Left lung (tissue), 10 donors: ENCODE data around the gene TSNAX. TPM values are rescaled to one million over a fixed set of nuclear protein-coding genes. Genes with fewer than 3 reads are reported as not detected.

Experiments
- ATAC-seq: fragments of 200-7000 bp; cut with Tn5 transposase; one replicate; pipeline ENCODE4 v1.9.1; 2020; ENCODE audit warnings: moderate library complexity
- DNase-seq, 4 donors: peaks; one replicate each; pipeline ENCODE4 v3.0.0-alpha.2; 2013 to 2020
- H3K27ac ChIP-seq, 2 donors: fragments of 200-600 bp; sonication (generic) in 1 of 2; one replicate each; pipeline versions ENCODE4 v1.5.0 to v1.8.0; 2020 to 2021
- H3K27me3 ChIP-seq, 2 donors: fragments of 200-600 bp; sonication (generic) in 1 of 2; one replicate each; pipeline versions ENCODE4 v1.5.0 to v1.8.0; 2020 to 2021
- H3K36me3 ChIP-seq, 2 donors: fragments of 200-600 bp; sonication (generic) in 1 of 2; one replicate each; pipeline versions ENCODE4 v1.5.0 to v1.8.0; 2020 to 2021
- H3K4me1 ChIP-seq, 2 donors: fragments of 200-600 bp; one replicate each; pipeline ENCODE4 v1.8.0; 2021
- H3K4me3 ChIP-seq, 2 donors: fragments of 200-600 bp; sonication (generic) in 1 of 2; one replicate each; pipeline versions ENCODE4 v1.5.0 to v1.8.0; 2020 to 2021; ENCODE audit warnings: mild to moderate bottlenecking in 1 of 2
- H3K9me3 ChIP-seq, 2 donors: fragments of 200-600 bp; sonication (generic) in 1 of 2; one replicate each; pipeline versions ENCODE4 v1.5.0 to v1.8.0; 2020 to 2021
- CTCF ChIP-seq, 2 donors: fragments of 200-600 bp; sonication (generic) in 1 of 2; IDR thresholded peaks; one replicate each; pipeline versions ENCODE4 v1.5.0 to v1.8.0; 2021; ENCODE audit warnings: antibody characterized with exemption in 2 of 2
- intact Hi-C, 2 donors: fragments of 100-400 bp; cut with DNase I; formaldehyde crosslinking; loops; one replicate each; pipeline versions ENCODE4 v1.11.2 to v1.14.2; 2022
- polyA plus RNA-seq, 6 donors: library from polyadenylated mRNA; unstranded; fragments of 120-200 nt; gene quantifications; one replicate each; pipeline ENCODE4 v1.2.1, GENCODE V29; 2013; ENCODE audit not compliant: insufficient read length in 6 of 6
- total RNA-seq, 2 donors: library from RNA; stranded (reverse); fragmentation: NEBNext Ultra II Directional; extraction: Animal tissue kit (Norgen Biotek cat#: 25700); gene quantifications; one replicate each; pipeline ENCODE4 v1.2.1, GENCODE V29; 2021
- donor health status: DM: no; HTN: yes; CAD: no.
- donor health status: DM: no; HTN: no; CAD: no.

Gene TSNAX
- total and polyA plus RNA-seq, 8 donors: 29.1 to 63.7 (median 52.0) TPM

GRCh38 chr1:231550448-231550781, 21.9 kb downstream of the TSNAX start:
- Histone ChIP-seq H3K9me3 (no peaks in the 10 kb centered on the region), H3K27ac (no peak overlapping the region), H3K4me3 (no peak overlapping the region), H3K27me3 (no peaks in the 10 kb centered on the region), H3K4me1 (peaks cover 0 to 2% of the 10 kb centered on the region in 2 donors), H3K36me3 (peaks cover 6 to 21% of the 10 kb centered on the region in 2 donors)
- peak in 1 of 2 donors; percentile 10 for TF ChIP-seq CTCF (IDR thresholded peaks at IDR 0.05)
- intact Hi-C loops: no loop called here
- DNase-seq: no peak
- no peak for ATAC-seq

DNA sequence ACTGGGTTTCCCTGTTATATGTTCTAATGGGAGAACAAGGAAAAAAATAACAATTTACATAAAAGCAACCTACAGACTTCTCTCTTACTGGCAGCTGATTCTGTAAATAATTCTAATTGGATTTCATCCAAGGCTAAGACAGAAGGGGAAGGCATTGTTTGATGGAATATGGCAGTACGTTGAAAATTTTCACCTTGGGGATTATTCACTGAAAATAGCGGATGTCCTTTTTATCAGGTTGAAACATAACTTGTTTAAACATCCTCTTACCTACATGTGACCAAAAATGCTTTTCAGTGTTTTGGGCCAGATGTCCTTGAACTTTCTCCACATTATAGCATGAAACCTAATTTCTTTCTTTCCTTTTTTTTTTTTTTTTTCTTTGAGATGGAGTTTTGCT, 24.9 kb downstream of the TSNAX start:
- Histone ChIP-seq H3K27me3 (no peaks in the 10 kb centered on the region), H3K9me3 (no peaks in the 10 kb centered on the region), H3K27ac (no peak overlapping the region), H3K4me3 (no peak overlapping the region), H3K36me3 (peaks cover 6 to 15% of the 10 kb centered on the region in 2 donors), H3K4me1 (peaks cover 4 to 13% of the 10 kb centered on the region in 2 donors)
- DNase-seq (no peak), ATAC-seq (no peak)
- intact Hi-C loops: no loop called here
- no peak for TF ChIP-seq CTCF (IDR thresholded peaks at IDR 0.05)

GRCh38 chr1:231554969-231555368, 26.5 kb downstream of the TSNAX start:
- intact Hi-C loops: no loop called here
- ATAC-seq: no peak

GRCh38 chr1:231557411-231557810, 28.9 kb downstream of the TSNAX start:
- no peaks in the 10 kb centered on the region for H3K27me3 ChIP-seq
- intact Hi-C loops: no loop called here
- no peaks in the 10 kb centered on the region for H3K9me3 ChIP-seq
- no peak overlapping the region for H3K27ac ChIP-seq
- peaks cover 6 to 12% of the 10 kb centered on the region in 2 donors for H3K36me3 ChIP-seq
- peaks cover 4 to 15% of the 10 kb centered on the region in 2 donors for H3K4me1 ChIP-seq
- H3K4me3 ChIP-seq: no peak overlapping the region
- TF ChIP-seq CTCF (IDR thresholded peaks at IDR 0.05): no peak
- ATAC-seq: peak; percentile 33
- DNase-seq: no peak

More at GRCh38 chr1:231554969-231555368, 26.5 kb downstream of the TSNAX start:
- no peaks in the 10 kb centered on the region for H3K27me3 ChIP-seq
- H3K9me3 ChIP-seq: no peaks in the 10 kb centered on the region
- no peak overlapping the region for H3K4me3 ChIP-seq
- DNase-seq: no peak
- no peak overlapping the region for H3K27ac ChIP-seq
- TF ChIP-seq CTCF (IDR thresholded peaks at IDR 0.05): no peak
- H3K4me1 ChIP-seq: peaks cover 4 to 15% of the 10 kb centered on the region in 2 donors
- H3K36me3 ChIP-seq: peaks cover 6 to 9% of the 10 kb centered on the region in 2 donors

DNA sequence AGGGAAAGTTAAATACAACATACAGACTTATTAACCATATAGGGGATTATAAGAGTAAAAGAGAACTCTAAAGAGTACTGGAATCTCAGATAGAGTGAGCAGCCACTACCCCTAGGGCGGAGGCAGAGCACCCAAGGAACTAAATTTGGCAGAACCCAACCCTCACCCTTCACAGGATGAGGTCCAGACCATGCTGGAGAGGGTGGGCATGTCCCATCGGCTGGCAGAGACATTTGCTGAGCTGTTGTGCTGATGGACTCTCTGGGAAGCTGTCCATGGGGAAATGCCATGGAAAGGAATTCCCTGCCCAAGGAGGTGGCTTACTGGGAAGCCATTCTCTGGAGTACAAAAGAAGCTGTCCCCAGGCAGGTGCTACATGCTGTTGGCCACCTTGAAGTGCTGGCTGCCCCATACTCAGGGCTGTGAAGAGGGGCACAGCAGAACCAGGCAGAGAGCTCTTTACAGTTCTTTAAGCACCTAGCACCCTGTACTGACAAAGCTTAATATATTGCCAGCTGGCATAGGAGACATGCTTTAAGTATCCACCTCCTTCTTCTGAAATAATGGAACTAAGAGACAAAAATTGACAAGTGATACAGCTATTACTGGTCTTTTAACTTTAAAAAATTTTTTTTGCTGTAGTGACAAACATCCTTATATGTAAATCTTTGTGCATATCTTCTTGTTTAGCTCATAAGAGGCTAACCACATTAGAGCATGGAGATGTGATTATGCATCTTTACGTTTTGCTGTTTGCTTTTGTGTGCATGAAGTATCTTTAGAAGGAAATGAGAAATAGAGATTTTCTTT, 29.6 kb downstream of the TSNAX start:
- Histone ChIP-seq H3K4me1 (peaks cover 4 to 15% of the 10 kb centered on the region in 2 donors), H3K27me3 (no peaks in the 10 kb centered on the region), H3K4me3 (no peak overlapping the region), H3K9me3 (no peaks in the 10 kb centered on the region), H3K36me3 (peaks cover 6 to 12% of the 10 kb centered on the region in 2 donors), H3K27ac (peak overlapping the region in 1 of 2 donors; percentile 23)
- DNase-seq: no peak
- intact Hi-C loops: no loop called here
- no peak for TF ChIP-seq CTCF (IDR thresholded peaks at IDR 0.05)
- ATAC-seq: peak; percentile 79
